ENCODE data around the gene SLC25A21.

GRCh38 chr14:37091651-37092050 lies 80.8 kb downstream of the SLC25A21 start:
- TF ChIP-seq, protein P1, sequence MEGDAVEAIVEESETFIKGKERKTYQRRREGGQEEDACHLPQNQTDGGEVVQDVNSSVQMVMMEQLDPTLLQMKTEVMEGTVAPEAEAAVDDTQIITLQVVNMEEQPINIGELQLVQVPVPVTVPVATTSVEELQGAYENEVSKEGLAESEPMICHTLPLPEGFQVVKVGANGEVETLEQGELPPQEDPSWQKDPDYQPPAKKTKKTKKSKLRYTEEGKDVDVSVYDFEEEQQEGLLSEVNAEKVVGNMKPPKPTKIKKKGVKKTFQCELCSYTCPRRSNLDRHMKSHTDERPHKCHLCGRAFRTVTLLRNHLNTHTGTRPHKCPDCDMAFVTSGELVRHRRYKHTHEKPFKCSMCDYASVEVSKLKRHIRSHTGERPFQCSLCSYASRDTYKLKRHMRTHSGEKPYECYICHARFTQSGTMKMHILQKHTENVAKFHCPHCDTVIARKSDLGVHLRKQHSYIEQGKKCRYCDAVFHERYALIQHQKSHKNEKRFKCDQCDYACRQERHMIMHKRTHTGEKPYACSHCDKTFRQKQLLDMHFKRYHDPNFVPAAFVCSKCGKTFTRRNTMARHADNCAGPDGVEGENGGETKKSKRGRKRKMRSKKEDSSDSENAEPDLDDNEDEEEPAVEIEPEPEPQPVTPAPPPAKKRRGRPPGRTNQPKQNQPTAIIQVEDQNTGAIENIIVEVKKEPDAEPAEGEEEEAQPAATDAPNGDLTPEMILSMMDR (IDR thresholded peaks at IDR 0.05): no peak
- TF ChIP-seq POLR2A (IDR thresholded peaks at IDR 0.05) (no peak), EP300 (IDR thresholded peaks at IDR 0.05) (no peak)

Measured in ovary (tissue), 3 donors.